HCT116 (cell line): ENCODE data around the gene RAB3GAP2. TPM values are rescaled to one million over a fixed set of nuclear protein-coding genes. Genes with fewer than 3 reads are reported as not detected.

Experiments used
- ATAC-seq: fragments of 200-7000 bp; cut with Tn5 transposase; 2 replicates; pipeline ENCODE4 v1.9.1; 2020; ENCODE audit warnings: mild to moderate bottlenecking, moderate library complexity
- BruUV-seq: library from RNA; stranded (reverse); fragments of 400-500 nt; replicated peaks from 2 replicates; lab custom pipeline; 2021; lab: Mats Ljungman, UMichigan
- CTCF ChIA-PET: fragments of 300-600 bp; sonication (Branson Sonifier 250); formaldehyde crosslinking; loops from one replicate; lab custom pipeline; 2021; ENCODE audit warnings: antibody characterized with exemption; lab: Charles Lee
- POLR2A ChIA-PET: fragments of 300-600, 350-600 bp; sonication (Branson Sonifier 250); formaldehyde crosslinking; loops from one replicate; lab custom pipeline; 2021; ENCODE audit warnings: antibody characterized with exemption; lab: Charles Lee
- RAD21 ChIA-PET, 2 experiments: fragments of 300-600 bp; sonication (Branson Sonifier 250); formaldehyde crosslinking; loops; one replicate each; lab custom pipeline; 2023; ENCODE audit warnings: low total read pairs in 2 of 2; ENCODE audit not compliant: uncharacterized antibody in 2 of 2, unreplicated experiment in 2 of 2, low non-redundant PET in 1 of 2; lab: Charles Lee
- DNase-seq: peaks from one replicate; pipeline ENCODE4 v3.0.0-alpha.2; 2010; ENCODE audit warnings: low read depth, low spot score
- H2AFZ ChIP-seq: fragments of 200-600 bp; shearing (Covaris generic), sonication (generic); 2 replicates; pipeline ENCODE4 v1.6.1; 2017; ENCODE audit warnings: low read depth, mixed run types, mixed read lengths, antibody characterized with exemption, low read length; ENCODE audit not compliant: poor library complexity, severe bottlenecking
- H3K27ac ChIP-seq: 2 replicates; pipeline ENCODE4 v1.5.1; 2012; ENCODE audit warnings: low read depth, low read length
- H3K27me3 ChIP-seq: fragments of 200-600 bp; sonication (generic); 2 replicates; pipeline ENCODE4 v1.6.1; 2016; ENCODE audit warnings: mixed run types, low read length, mixed read lengths; ENCODE audit not compliant: insufficient read depth
- H3K36me3 ChIP-seq, 2 experiments: fragments of 200-500 bp in 1 of 2; fragments of 200-600 bp in 1 of 2; sonication (Bioruptor generic) in 1 of 2; sonication (generic) in 1 of 2; 2 replicates each; pipeline versions ENCODE4 v1.5.1 to v1.6.1; 2014 to 2016; ENCODE audit warnings: low read length in 2 of 2, inconsistent platforms in 1 of 2, mixed read lengths in 1 of 2, mixed run types in 1 of 2; ENCODE audit not compliant: insufficient read depth in 2 of 2, control insufficient read depth in 1 of 2
- H3K4me1 ChIP-seq, 2 experiments: fragments of 200-600 bp in 1 of 2; sonication (generic) in 1 of 2; 2 replicates each; pipeline versions ENCODE4 v1.5.1 to v1.6.1; 2012 to 2017; ENCODE audit warnings: low read length in 2 of 2, inconsistent platforms in 1 of 2, mild to moderate bottlenecking in 1 of 2, mixed read lengths in 1 of 2, mixed run types in 1 of 2, moderate library complexity in 1 of 2; ENCODE audit not compliant: insufficient read depth in 2 of 2, control insufficient read depth in 1 of 2
- H3K4me2 ChIP-seq: fragments of 200-600 bp; sonication (generic); 2 replicates; pipeline ENCODE4 v1.6.1; 2017; ENCODE audit warnings: mixed run types, low read length, mixed read lengths
- H3K4me3 ChIP-seq, 2 experiments: fragments of 200-600 bp in 1 of 2; sonication (generic) in 1 of 2; replicated peaks in 1 of 2; 2 replicates each; pipeline ENCODE4 v1.5.1; 2011 to 2016; ENCODE audit warnings: low read length in 2 of 2, control low read depth in 1 of 2, low read depth in 1 of 2, mild to moderate bottlenecking in 1 of 2, mixed read lengths in 1 of 2, mixed run types in 1 of 2
- H3K79me2 ChIP-seq: fragments of 200-600 bp; sonication (generic); 2 replicates; pipeline ENCODE4 v1.6.1; 2017; ENCODE audit warnings: mild to moderate bottlenecking, mixed run types, low read length, moderate library complexity, mixed read lengths; ENCODE audit not compliant: insufficient read depth
- H3K9ac ChIP-seq: fragments of 200-600 bp; sonication (generic); 2 replicates; pipeline ENCODE4 v1.6.1; 2016; ENCODE audit warnings: low read length, mixed read lengths
- H3K9me2 ChIP-seq: fragments of 200-600 bp; sonication (generic), shearing (Covaris generic); 2 replicates; pipeline ENCODE4 v1.6.1; 2017; ENCODE audit warnings: mixed run types, mild to moderate bottlenecking, moderate library complexity; ENCODE audit not compliant: insufficient read depth
- H3K9me3 ChIP-seq, 2 experiments: fragments of 200-500 bp in 1 of 2; fragments of 200-600 bp in 1 of 2; sonication (Bioruptor generic) in 1 of 2; sonication (generic) in 1 of 2; 2 replicates each; pipeline ENCODE4 v1.6.1; 2014 to 2017; ENCODE audit warnings: low read length in 2 of 2, mixed read lengths in 2 of 2, inconsistent platforms in 1 of 2, low read depth in 1 of 2, mild to moderate bottlenecking in 1 of 2, mixed run types in 1 of 2, moderate library complexity in 1 of 2; ENCODE audit not compliant: control insufficient read depth in 1 of 2, insufficient read depth in 1 of 2
- H4K20me1 ChIP-seq: fragments of 200-600 bp; sonication (generic), shearing (Covaris generic); 2 replicates; pipeline ENCODE4 v1.6.1; 2017; ENCODE audit warnings: mixed run types, mild to moderate bottlenecking, moderate library complexity; ENCODE audit not compliant: insufficient read depth
- ATF3 ChIP-seq: IDR thresholded peaks from 2 replicates; pipeline ENCODE4 v1.6.1; 2012
- CEBPB ChIP-seq: IDR thresholded peaks from 2 replicates; pipeline ENCODE4 v1.6.1; 2012; ENCODE audit warnings: low read depth
- CTCF ChIP-seq, 3 experiments: fragments of 200-600 bp in 1 of 3; sonication (generic) in 1 of 3; IDR thresholded peaks in 2 of 3; conservative IDR thresholded peaks in 1 of 3; 2 replicates each; pipeline ENCODE4 v1.5.1; 2012 to 2017; ENCODE audit warnings: low read depth in 2 of 3, low read length in 2 of 3, antibody characterized with exemption in 1 of 3, borderline replicate concordance in 1 of 3, control low read depth in 1 of 3, mild to moderate bottlenecking in 1 of 3, mixed read lengths in 1 of 3, mixed run types in 1 of 3, moderate library complexity in 1 of 3; ENCODE audit not compliant: insufficient read depth in 1 of 3
- EGR1 ChIP-seq: IDR thresholded peaks from 2 replicates; pipeline ENCODE4 v1.6.1; 2012; ENCODE audit warnings: low read depth
- EZH2 ChIP-seq: fragments of 200-600 bp; sonication (generic); IDR thresholded peaks from 2 replicates; pipeline ENCODE4 v1.6.1; 2017; ENCODE audit warnings: antibody characterized with exemption, mixed run types
- EZH2phosphoT487 ChIP-seq: fragments of 200-600 bp; IDR thresholded peaks from 2 replicates; pipeline ENCODE4 v1.6.1; 2018; ENCODE audit warnings: antibody characterized with exemption, borderline replicate concordance
- FOSL1 ChIP-seq: IDR thresholded peaks from 2 replicates; pipeline ENCODE4 v1.6.1; 2012; ENCODE audit warnings: low read depth
- MAX ChIP-seq: IDR thresholded peaks from 2 replicates; pipeline ENCODE4 v1.6.1; 2012
- POLR2A ChIP-seq: IDR thresholded peaks from 2 replicates; pipeline ENCODE4 v1.7.0; 2011; ENCODE audit warnings: borderline replicate concordance; ENCODE audit not compliant: insufficient read depth, insufficient read length; ENCODE audit errors: extremely low read depth
- REST ChIP-seq: IDR thresholded peaks from 2 replicates; pipeline ENCODE4 v1.6.1; 2012; ENCODE audit warnings: low read depth
- SIN3A ChIP-seq: IDR thresholded peaks from 2 replicates; pipeline ENCODE4 v1.6.1; 2012; ENCODE audit warnings: low read depth
- SP1 ChIP-seq: IDR thresholded peaks from 2 replicates; pipeline ENCODE4 v1.6.1; 2012; ENCODE audit warnings: low read depth
- TCF7L2 ChIP-seq: IDR thresholded peaks from 2 replicates; pipeline ENCODE4 v1.7.0; 2011; ENCODE audit warnings: borderline replicate concordance, inconsistent platforms; ENCODE audit not compliant: insufficient read depth, insufficient read length; ENCODE audit errors: extremely low read depth
- ZFX ChIP-seq: fragments of 450-650 bp; IDR thresholded peaks from 2 replicates; pipeline ENCODE4 v1.6.1; 2017
- ZNF274 ChIP-seq: fragments of 200-500 bp; sonication (Bioruptor generic); IDR thresholded peaks from 2 replicates; pipeline ENCODE4 v1.6.1; 2014; ENCODE audit warnings: mild to moderate bottlenecking, low read depth, low read length, inconsistent platforms
- intact Hi-C: fragments of 100-400 bp; cut with micrococcal nuclease; formaldehyde crosslinking; loops from 2 replicates; pipeline ENCODE4 v1.10.0; 2022
- total RNA-seq: library from RNA; stranded (reverse); gene quantifications from one replicate; pipeline ENCODE4 v1.2.1, GENCODE V29; 2021; ENCODE audit not compliant: unreplicated experiment

RAB3GAP2 gene
- total RNA-seq, 1 experiment from 2014 or later, result 32.5 TPM

- no peaks in the 10 kb centered on the region for H3K36me3 ChIP-seq
- no peak for DNase-seq
- POLR2A ChIA-PET, result interaction anchor here (0.8 kb wide), 1 partner anchor 436 kb away, joined by 3 read pairs; no protein-coding TSS in a partner anchor
- intact Hi-C loops, result loop anchor here (1.0 to 5.0 kb wide), 4 partner anchors 230 to 479 kb away; partner anchors contain the start of gene MARK1
- no peak overlapping the region for H3K27ac ChIP-seq
- no peaks in the 10 kb centered on the region for H3K4me1 ChIP-seq
- no peak overlapping the region for H3K4me2 ChIP-seq
- no peaks in the 10 kb centered on the region for H4K20me1 ChIP-seq
- RAD21 ChIA-PET, result no interaction called here
- no peaks in the 10 kb centered on the region for H3K27me3 ChIP-seq
- no peaks in the 10 kb centered on the region for H3K9me2 ChIP-seq
- no TSS peak for BruUV-seq
- H3K9me3 ChIP-seq, result no peaks in the 10 kb centered on the region
- no peak overlapping the region for H2AFZ ChIP-seq
- CTCF ChIA-PET, result interaction anchor here (1.0 to 2.9 kb wide), 10 partner anchors 9 to 480 kb away, joined by 3 to 23 read pairs (median 6); partner anchors contain the start of gene RAB3GAP2
- no peak for ATAC-seq
- TF ChIP-seq TCF7L2 (no peak), ZNF274 (no peak), FOSL1 (no peak), EGR1 (no peak)
- H3K79me2 ChIP-seq, result no peaks in the 10 kb centered on the region
- no peak overlapping the region for H3K9ac ChIP-seq
- no peak overlapping the region for H3K4me3 ChIP-seq
Measured at GRCh38 chr1:220296981-220297380, 24.7 kb upstream of the RAB3GAP2 start.

GRCh38 chr1:220294846-220295301, 22.6 kb upstream of the RAB3GAP2 start:
- RAD21 ChIA-PET, result no interaction called here
- H4K20me1 ChIP-seq, result no peaks in the 10 kb centered on the region
- CTCF ChIA-PET, result interaction anchor here (1.1 to 2.0 kb wide), 3 partner anchors 14 to 105 kb away, joined by 4 to 23 read pairs (median 6); no protein-coding TSS in a partner anchor
- no peaks in the 10 kb centered on the region for H3K79me2 ChIP-seq
- no peak overlapping the region for H3K9ac ChIP-seq
- DNase-seq (no peak), ATAC-seq (no peak)
- H3K4me2 ChIP-seq, result no peak overlapping the region
- POLR2A ChIA-PET, result no interaction called here
- intact Hi-C loops, result loop anchor here (5.0 kb wide), 2 partner anchors 232 to 387 kb away; partner anchors contain the start of gene MARK1
- no peak overlapping the region for H3K4me3 ChIP-seq
- no peaks in the 10 kb centered on the region for H3K9me2 ChIP-seq
- no peaks in the 10 kb centered on the region for H3K36me3 ChIP-seq
- no peaks in the 10 kb centered on the region for H3K9me3 ChIP-seq
- H3K27ac ChIP-seq, result no peak overlapping the region
- H2AFZ ChIP-seq, result no peak overlapping the region
- H3K27me3 ChIP-seq, result no peaks in the 10 kb centered on the region
- H3K4me1 ChIP-seq, result no peaks in the 10 kb centered on the region
- no TSS peak for BruUV-seq
- TF ChIP-seq EZH2phosphoT487 (no peak), SIN3A (no peak), EGR1 (no peak), POLR2A (no peak), ATF3 (no peak), CTCF (IDR thresholded peaks at IDR 0.05 in 2 of 3, conservative IDR thresholded peaks at IDR 0.05 in 1 of 3; ENCODE audit: borderline replicate concordance in 1 of 3, insufficient read depth in 1 of 3, low read depth in 2 of 3, low read length in 2 of 3) (no peak), CEBPB (no peak), SP1 (no peak), ZNF274 (no peak), ZFX (no peak), REST (no peak), EZH2 (no peak), MAX (no peak)
